GM18517 (cell line): ENCODE data around the gene NDUFB5.

Experiments
- ATAC-seq: cut with Tn5 transposase; IDR thresholded peaks from one replicate; pipeline ENCODE4 v1.9.1; 2021; ENCODE audit warnings: mild to moderate bottlenecking, moderate library complexity; ENCODE audit not compliant: unreplicated experiment

The NDUFB5 gene

GRCh38 chr3:179673523-179673922 lies 68.9 kb downstream of the NDUFB5 start:
- no peak for ATAC-seq

- ATAC-seq = no peak
Measured at GRCh38 chr3:179676081-179676480, 71.5 kb downstream of the NDUFB5 start.
